A673 (cell line): ENCODE measurements around the gene MEF2B. TPM values are rescaled to one million over a fixed set of nuclear protein-coding genes. Genes with fewer than 3 reads are reported as not detected.
"Not testable (repeated sequence)": the region's sequence is repeated elsewhere in the genome, so short reads cannot be mapped to it uniquely, and the experiment has no call there.

Source experiments
- BruUV-seq: library from RNA; stranded (reverse); fragments of 400-500 nt; replicated peaks from 2 replicates; lab custom pipeline; 2021; lab: Mats Ljungman, UMichigan
- CTCF ChIA-PET: fragments of 300-600 bp; sonication (Branson Sonifier 250); formaldehyde crosslinking; loops from one replicate; lab custom pipeline; 2022; ENCODE audit warnings: antibody characterized with exemption; lab: Charles Lee
- POLR2A ChIA-PET: fragments of 300-600 bp; sonication (Branson Sonifier 250); formaldehyde crosslinking; loops from one replicate; lab custom pipeline; 2022; ENCODE audit warnings: antibody characterized with exemption; ENCODE audit not compliant: low non-redundant PET; lab: Charles Lee
- DNase-seq: peaks from one replicate; pipeline ENCODE4 v3.0.0-alpha.2; 2015; ENCODE audit warnings: low spot score
- H3K27ac ChIP-seq: fragments of 200-600 bp; sonication (generic); 2 replicates; pipeline ENCODE4 v1.5.1; 2016; ENCODE audit warnings: mixed run types, low read depth, mild to moderate bottlenecking, mixed read lengths, antibody characterized with exemption, low read length; ENCODE audit not compliant: poor library complexity, severe bottlenecking
- H3K27me3 ChIP-seq: fragments of 200-600 bp; sonication (generic); replicated peaks from 2 replicates; pipeline ENCODE4 v1.6.1; 2017; ENCODE audit warnings: mixed run types, low read depth, mild to moderate bottlenecking, mixed read lengths, antibody characterized with exemption, low read length; ENCODE audit not compliant: insufficient read depth, poor library complexity
- H3K36me3 ChIP-seq: fragments of 200-600 bp; sonication (generic); 2 replicates; pipeline ENCODE4 v1.6.1; 2016; ENCODE audit warnings: mixed run types, mild to moderate bottlenecking, mixed read lengths, antibody characterized with exemption, low read length; ENCODE audit not compliant: insufficient read depth, poor library complexity, severe bottlenecking
- H3K4me1 ChIP-seq: fragments of 200-600 bp; sonication (generic); 2 replicates; pipeline ENCODE4 v1.6.1; 2017; ENCODE audit warnings: mixed run types, mild to moderate bottlenecking, mixed read lengths, antibody characterized with exemption, low read length; ENCODE audit not compliant: insufficient read depth, poor library complexity, severe bottlenecking
- H3K4me3 ChIP-seq: fragments of 200-600 bp; sonication (generic); 2 replicates; pipeline ENCODE4 v1.5.1; 2016; ENCODE audit warnings: low read depth, mixed run types, mild to moderate bottlenecking, mixed read lengths, low read length; ENCODE audit not compliant: poor library complexity, severe bottlenecking
- H3K9me3 ChIP-seq: fragments of 200-600 bp; sonication (generic); 2 replicates; pipeline ENCODE4 v1.6.1; 2016; ENCODE audit warnings: mixed run types, low read depth, mild to moderate bottlenecking, mixed read lengths, antibody characterized with exemption, low read length; ENCODE audit not compliant: poor library complexity, severe bottlenecking
- CTCF ChIP-seq: fragments of 300-800, 200-600 bp; sonication (generic); conservative IDR thresholded peaks from 2 replicates; pipeline ENCODE4 v1.5.1; 2017; ENCODE audit warnings: low read depth, mild to moderate bottlenecking, antibody characterized with exemption, low read length, moderate library complexity, mixed read lengths
- EZH2 ChIP-seq: fragments of 200-600 bp; sonication (generic); IDR thresholded peaks from 2 replicates; pipeline ENCODE4 v1.6.1; 2017; ENCODE audit warnings: borderline replicate concordance, low read depth, mild to moderate bottlenecking, mixed read lengths, antibody characterized with exemption, low read length; ENCODE audit not compliant: poor library complexity, severe bottlenecking
- intact Hi-C: fragments of 100-400 bp; cut with micrococcal nuclease; formaldehyde crosslinking; loops from one replicate; pipeline ENCODE4 v1.10.0; 2022; ENCODE audit not compliant: unreplicated experiment
- total RNA-seq: library from RNA; stranded (reverse); gene quantifications from 2 replicates; pipeline ENCODE4 v1.2.3, GENCODE V29; 2021

MEF2B gene
- total RNA-seq, 1 experiment from 2014 or later = 2.9 TPM

- H3K27ac ChIP-seq = no peak overlapping the region
- H3K4me1 ChIP-seq = no peaks in the 10 kb centered on the region
- no peaks in the 10 kb centered on the region for H3K27me3 ChIP-seq
- no peaks in the 10 kb centered on the region for H3K36me3 ChIP-seq
- DNase-seq = no peak
- intact Hi-C loops = loop anchor here (5.0 kb wide), 1 partner anchor 338 kb away; no protein-coding TSS in a partner anchor
- ChIA-PET POLR2A (no interaction called here), CTCF (no interaction called here)
- TF ChIP-seq CTCF (no peak), EZH2 (no peak)
- no peaks in the 10 kb centered on the region for H3K9me3 ChIP-seq
- H3K4me3 ChIP-seq = no peak overlapping the region
- no TSS peak for BruUV-seq
These were observed 20.6 kb downstream of the MEF2B start for GRCh38 chr19:19149435-19149834.

DNA sequence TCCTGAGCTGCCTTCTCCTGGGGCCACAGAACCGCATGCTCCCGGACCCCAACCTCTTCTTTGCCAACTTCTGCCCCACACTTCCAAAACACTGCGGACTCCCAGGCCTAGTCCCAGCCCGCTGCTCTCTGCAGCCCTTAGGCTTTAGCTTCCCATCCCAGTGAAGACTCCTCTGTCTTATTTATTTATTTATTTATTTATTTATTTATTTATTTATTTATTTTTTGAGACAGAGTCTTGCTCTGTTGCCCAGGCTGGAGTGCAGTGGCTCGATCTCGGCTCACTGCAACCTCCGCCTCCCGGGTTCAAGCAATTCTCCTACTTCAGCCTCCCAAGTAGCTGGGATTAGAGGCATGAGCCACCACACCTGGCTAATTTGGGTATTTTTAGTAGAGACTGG, 21.6 kb downstream of the MEF2B start:
- H3K36me3 ChIP-seq, H3K4me3 ChIP-seq, DNase-seq, BruUV-seq, H3K9me3 ChIP-seq, CTCF ChIA-PET, H3K27ac ChIP-seq, H3K4me1 ChIP-seq, POLR2A ChIA-PET, H3K27me3 ChIP-seq: not testable (repeated sequence)
- intact Hi-C loops = loop anchor here (5.0 kb wide), 1 partner anchor 339 kb away; no protein-coding TSS in a partner anchor

DNA sequence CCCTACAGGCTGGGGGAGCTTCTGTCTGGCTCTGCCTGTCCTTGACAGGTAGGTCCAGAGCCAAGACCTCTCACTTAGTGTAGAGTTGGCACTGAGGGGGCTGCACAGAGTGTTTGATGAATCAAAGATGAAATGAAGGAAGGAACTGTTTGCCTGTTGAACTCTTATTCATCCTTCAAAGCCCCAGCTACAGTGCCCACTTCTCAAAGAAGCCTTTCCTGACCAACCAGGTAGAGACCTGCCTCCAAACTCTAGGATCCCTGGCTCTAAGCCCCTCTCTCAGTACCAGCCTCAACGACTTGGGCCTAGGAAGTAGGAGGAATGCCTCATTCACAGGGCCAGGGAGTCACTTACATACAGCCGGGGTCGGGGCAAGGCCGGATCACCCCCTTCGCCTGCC, 22.7 kb downstream of the MEF2B start:
- no peak overlapping the region for H3K27ac ChIP-seq
- H3K4me3 ChIP-seq = no peak overlapping the region
- no peak for TF ChIP-seq CTCF
- TF ChIP-seq EZH2 = no peak
- no TSS peak for BruUV-seq
- no peaks in the 10 kb centered on the region for H3K9me3 ChIP-seq
- intact Hi-C loops = loop anchor here (2.0 to 5.0 kb wide), 2 partner anchors 77 to 340 kb away; no protein-coding TSS in a partner anchor
- H3K27me3 ChIP-seq = no peaks in the 10 kb centered on the region
- CTCF ChIA-PET = no interaction called here
- H3K4me1 ChIP-seq = no peaks in the 10 kb centered on the region
- no peaks in the 10 kb centered on the region for H3K36me3 ChIP-seq
- POLR2A ChIA-PET = no interaction called here
- DNase-seq = no peak

DNA sequence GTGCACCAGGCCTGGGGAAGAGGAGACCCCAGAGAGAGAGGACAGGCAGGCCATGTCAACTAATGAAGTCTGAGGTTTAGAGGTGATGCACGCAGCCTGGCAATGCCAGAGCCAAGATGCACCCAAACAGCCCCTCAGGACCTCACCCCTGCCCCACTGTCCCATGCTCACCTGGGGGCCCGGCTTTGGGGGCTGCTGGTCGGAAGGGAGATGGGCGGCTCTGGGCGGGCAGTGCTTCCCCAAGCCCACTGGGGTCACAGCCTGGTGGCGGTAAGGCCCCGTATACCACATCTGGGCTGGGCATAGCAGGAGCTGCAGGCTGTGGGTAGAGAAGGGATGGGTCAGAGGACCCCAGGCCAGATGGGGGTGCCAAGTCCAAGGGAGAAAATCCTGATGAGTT, 23.2 kb downstream of the MEF2B start:
- no peaks in the 10 kb centered on the region for H3K36me3 ChIP-seq
- no peaks in the 10 kb centered on the region for H3K27me3 ChIP-seq
- no peaks in the 10 kb centered on the region for H3K4me1 ChIP-seq
- H3K27ac ChIP-seq = no peak overlapping the region
- TF ChIP-seq CTCF = no peak
- no peak for TF ChIP-seq EZH2
- H3K4me3 ChIP-seq = no peak overlapping the region
- DNase-seq = no peak
- ChIA-PET POLR2A (no interaction called here), CTCF (no interaction called here)
- H3K9me3 ChIP-seq = no peaks in the 10 kb centered on the region
- no TSS peak for BruUV-seq
- intact Hi-C loops = loop anchor here (2.0 to 5.0 kb wide), 2 partner anchors 78 to 340 kb away; no protein-coding TSS in a partner anchor
